IPS-15b (cell line): ENCODE results near the gene SLC35E2B.
"Not testable (repeated sequence)": the region's sequence is repeated elsewhere in the genome, so short reads cannot be mapped to it uniquely, and the experiment has no call there.

Source experiments
- H3K27me3 ChIP-seq: one replicate; pipeline ENCODE4 v1.6.1; 2013; ENCODE audit warnings: low read length; ENCODE audit not compliant: control insufficient read depth, insufficient read depth
- H3K36me3 ChIP-seq: one replicate; pipeline ENCODE4 v1.6.1; 2013; ENCODE audit warnings: low read length; ENCODE audit not compliant: control insufficient read depth, insufficient read depth
- H3K4me1 ChIP-seq: one replicate; pipeline ENCODE4 v1.6.1; 2013; ENCODE audit warnings: mild to moderate bottlenecking, low read length; ENCODE audit not compliant: control insufficient read depth, insufficient read depth
- H3K4me3 ChIP-seq: one replicate; pipeline ENCODE4 v1.5.1; 2013; ENCODE audit warnings: low read depth, low read length
- H3K9ac ChIP-seq: one replicate; pipeline ENCODE4 v1.6.1; 2013; ENCODE audit warnings: low read depth, mild to moderate bottlenecking, low read length
- H3K9me3 ChIP-seq: one replicate; pipeline ENCODE4 v1.6.1; 2013; ENCODE audit warnings: mild to moderate bottlenecking, low read length; ENCODE audit not compliant: control insufficient read depth, insufficient read depth

Gene SLC35E2B

DNA sequence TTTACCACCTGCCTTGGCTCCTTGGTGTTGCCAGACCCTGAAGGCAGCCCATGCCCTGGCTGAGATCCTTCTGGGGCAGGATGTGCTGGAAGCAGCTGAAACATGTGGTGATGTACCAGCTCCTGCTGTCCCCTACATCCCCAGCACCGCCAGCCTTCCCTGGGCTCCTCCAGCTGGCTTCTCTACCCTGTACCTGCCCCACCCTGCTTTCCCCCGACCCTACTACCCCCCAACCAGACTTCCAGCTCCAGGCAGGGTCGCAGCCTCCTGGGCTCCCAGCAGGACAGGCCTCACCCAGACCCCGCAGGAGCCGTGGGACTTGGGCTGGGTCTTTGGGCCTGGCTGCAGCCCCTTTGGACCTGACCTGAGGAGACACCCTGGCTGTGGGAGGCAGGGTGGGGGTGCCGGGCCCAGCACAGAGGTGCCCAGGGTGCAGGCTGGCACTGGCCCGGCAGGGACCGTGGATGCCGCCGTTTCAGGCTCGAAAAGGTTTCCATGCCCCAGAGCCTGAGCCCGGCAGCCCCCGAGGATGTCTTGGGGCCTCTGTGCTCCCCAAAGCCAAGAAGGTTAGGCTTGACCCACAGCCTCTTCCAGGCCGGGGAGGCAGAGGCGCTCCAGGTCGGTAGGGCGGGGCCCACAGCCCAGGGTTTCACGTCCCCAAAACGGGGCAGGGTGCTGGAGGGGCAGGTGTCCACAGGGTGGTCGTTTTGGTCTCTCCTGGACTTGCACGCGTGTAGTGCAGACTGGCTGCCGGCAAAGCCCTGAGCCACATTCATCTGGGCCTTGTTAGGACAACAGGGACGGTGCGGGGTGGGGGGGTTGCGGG lies 5.0 kb upstream of the SLC35E2B start:
- not testable (repeated sequence) for H3K27me3 ChIP-seq, H3K4me3 ChIP-seq, H3K9me3 ChIP-seq, H3K9ac ChIP-seq, H3K36me3 ChIP-seq, H3K4me1 ChIP-seq

DNA sequence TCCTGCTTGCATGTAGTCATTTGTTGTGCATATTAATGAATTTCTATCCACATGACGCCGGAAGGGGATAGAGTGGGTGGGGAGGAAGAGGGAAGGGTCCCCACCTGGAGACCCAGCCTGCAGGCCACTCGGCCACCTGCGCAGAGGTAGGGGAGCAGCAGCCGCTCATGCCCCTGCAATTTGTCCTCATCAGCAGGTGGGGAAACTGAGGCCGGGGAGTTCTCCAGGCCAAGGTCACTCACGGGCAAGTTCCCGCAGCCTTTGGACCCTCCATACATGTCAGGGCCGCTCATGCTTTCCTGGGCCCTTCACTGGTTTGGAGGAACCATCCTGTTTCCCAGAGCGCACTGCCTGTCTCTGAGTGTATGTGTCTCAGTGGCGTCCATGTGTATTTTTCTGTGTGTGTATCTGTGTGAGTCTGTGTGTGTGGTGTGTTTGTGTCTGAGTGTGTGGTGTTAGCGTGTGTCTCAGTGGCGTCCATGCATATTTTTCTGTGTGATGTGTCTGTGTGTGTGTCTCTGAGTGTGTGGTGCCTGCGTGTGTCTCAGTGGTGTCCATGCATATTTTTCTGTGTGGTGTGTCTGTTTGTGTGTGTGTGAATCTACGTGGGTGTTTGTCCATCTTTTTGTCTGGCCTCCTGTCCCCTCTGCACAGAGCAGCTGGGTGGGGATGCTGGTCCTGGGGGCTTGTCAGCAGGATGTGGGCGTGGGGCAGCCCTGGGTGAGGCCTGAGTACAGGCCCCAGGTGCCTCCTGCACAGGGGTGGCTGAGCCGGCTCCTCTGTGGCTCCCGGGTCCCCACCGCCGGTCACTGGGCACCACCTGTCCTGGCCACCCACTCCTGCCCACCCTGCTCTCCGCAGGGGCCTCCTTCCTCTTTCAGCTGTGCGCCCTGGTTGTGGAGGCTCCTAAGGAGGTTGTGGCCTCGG lies 4.1 kb upstream of the SLC35E2B start:
- not testable (repeated sequence) for H3K9me3 ChIP-seq, H3K36me3 ChIP-seq, H3K9ac ChIP-seq, H3K27me3 ChIP-seq, H3K4me3 ChIP-seq, H3K4me1 ChIP-seq

DNA sequence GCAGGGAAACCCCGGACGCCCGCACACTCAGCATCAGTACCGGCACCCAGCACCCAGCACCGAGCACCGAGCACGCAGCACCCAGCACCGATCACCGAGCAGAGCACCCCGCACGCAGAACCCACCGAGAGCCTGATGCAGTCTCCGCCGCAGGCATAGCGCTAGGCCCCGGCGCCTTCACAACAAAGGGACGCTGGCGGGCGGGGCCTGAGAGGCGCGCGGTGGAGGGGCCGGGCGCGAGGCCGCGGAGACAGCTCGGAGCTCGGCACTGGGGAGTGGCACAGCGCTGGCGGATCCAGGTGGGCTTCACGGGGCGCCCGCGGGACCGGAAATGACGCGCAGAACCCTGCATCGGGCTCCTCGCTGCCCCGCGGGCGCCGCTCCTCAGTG lies 276 bp downstream of the SLC35E2B start:
- H3K9me3 ChIP-seq, H3K27me3 ChIP-seq, H3K36me3 ChIP-seq, H3K9ac ChIP-seq, H3K4me1 ChIP-seq: not testable (repeated sequence)
- peak overlapping the region; percentile 39 for H3K4me3 ChIP-seq

DNA sequence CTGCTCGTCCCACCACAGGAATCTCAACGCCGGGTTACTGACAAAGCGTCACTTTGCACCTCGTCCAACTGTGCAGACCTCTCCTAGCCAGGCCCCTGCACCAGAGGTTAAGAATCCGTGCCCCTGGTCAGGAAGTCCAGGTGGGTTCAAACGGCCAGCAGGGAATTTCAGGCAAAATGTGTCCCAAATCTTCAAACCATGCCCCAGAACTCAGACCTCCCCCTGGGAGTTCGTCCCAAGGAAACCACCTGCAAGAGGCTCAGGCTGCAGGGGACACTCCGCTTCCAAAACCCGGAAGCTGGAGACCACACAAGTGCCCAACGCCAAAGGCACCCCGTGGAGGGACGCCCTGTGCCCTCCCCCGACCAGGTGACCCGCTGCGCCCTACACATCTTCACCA lies 1.2 kb downstream of the SLC35E2B start:
- H3K9me3 ChIP-seq, H3K36me3 ChIP-seq, H3K27me3 ChIP-seq, H3K4me1 ChIP-seq, H3K9ac ChIP-seq, H3K4me3 ChIP-seq: not testable (repeated sequence)

DNA sequence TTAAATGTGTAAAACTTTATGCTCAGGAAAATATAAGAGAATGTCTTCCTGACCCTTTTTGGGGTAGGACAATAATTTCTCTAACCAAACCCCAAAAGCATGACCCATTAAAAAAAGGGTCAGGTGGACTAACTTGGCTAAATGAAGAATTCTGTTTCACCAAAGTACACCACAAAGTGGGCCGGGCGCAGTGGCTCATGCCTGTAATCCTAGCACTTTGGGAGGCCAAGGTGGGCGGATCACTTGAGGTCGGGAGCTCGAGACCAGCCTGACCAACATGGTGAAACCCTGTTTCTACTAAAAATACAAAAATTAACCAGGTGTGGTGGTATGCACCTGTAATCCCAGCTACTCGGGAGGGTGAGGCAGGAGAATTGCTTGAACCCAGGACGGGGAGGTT lies 3.1 kb downstream of the SLC35E2B start:
- H3K4me3 ChIP-seq, H3K4me1 ChIP-seq, H3K36me3 ChIP-seq, H3K9ac ChIP-seq, H3K9me3 ChIP-seq, H3K27me3 ChIP-seq: not testable (repeated sequence)

DNA sequence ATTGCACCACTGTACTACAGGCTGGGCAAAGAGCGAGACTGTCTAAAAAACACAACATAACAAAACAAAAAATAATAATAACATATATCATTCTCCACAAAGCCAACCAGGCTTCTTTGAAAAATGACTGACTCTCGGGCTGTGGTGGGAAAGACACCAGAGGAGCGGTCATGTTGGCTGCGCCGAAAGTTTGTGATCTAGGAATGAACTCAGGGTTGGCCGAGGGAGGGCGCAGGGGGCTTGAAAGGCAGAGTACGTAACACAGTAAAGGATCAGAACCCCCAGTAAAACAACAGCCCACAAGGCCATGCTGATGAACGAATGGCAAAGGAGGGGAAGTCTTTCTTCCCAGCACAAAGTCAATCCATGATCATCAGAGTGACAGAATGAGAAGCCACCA lies 4.7 kb downstream of the SLC35E2B start:
- H3K36me3 ChIP-seq = no peaks in the 10 kb centered on the region

DNA sequence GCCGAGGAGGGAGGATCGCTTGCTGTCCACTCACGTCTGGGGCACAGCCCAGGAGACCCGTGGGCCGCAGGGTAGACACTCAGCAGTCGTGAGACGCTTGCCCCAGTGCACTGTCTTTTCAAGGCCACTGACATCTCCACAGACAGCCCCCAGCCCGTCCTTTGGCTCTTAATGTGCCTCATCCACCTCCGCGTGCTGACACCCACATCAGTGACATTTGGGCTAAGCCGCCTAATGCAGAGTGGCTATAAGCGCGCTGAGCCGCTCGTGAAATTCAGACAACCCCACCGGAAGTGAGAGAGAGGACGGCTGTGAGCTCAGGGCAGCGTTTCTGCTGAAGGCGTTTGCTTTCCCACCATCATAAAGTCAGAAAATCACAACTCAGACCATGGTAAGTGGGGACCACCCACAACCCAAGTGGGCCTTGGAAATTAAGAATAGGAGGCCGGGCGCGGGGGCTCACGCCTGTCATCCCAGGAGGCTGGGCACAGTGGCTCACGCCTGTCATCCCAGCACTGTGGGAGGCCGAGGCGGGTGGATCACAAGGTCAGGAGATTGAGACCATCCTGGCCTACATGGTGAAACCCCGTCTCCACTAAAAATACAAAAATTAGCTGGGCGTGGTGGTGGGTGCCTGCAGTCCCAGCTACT lies 8.4 kb downstream of the SLC35E2B start:
- no peak overlapping the region for H3K4me3 ChIP-seq

More for the DNA sequence above, 4.7 kb downstream of the SLC35E2B start:
- no peaks in the 10 kb centered on the region for H3K27me3 ChIP-seq
- no peak overlapping the region for H3K9ac ChIP-seq
- peaks cover 8% of the 10 kb centered on the region for H3K4me1 ChIP-seq
- H3K4me3 ChIP-seq = no peak overlapping the region
- no peaks in the 10 kb centered on the region for H3K9me3 ChIP-seq

DNA sequence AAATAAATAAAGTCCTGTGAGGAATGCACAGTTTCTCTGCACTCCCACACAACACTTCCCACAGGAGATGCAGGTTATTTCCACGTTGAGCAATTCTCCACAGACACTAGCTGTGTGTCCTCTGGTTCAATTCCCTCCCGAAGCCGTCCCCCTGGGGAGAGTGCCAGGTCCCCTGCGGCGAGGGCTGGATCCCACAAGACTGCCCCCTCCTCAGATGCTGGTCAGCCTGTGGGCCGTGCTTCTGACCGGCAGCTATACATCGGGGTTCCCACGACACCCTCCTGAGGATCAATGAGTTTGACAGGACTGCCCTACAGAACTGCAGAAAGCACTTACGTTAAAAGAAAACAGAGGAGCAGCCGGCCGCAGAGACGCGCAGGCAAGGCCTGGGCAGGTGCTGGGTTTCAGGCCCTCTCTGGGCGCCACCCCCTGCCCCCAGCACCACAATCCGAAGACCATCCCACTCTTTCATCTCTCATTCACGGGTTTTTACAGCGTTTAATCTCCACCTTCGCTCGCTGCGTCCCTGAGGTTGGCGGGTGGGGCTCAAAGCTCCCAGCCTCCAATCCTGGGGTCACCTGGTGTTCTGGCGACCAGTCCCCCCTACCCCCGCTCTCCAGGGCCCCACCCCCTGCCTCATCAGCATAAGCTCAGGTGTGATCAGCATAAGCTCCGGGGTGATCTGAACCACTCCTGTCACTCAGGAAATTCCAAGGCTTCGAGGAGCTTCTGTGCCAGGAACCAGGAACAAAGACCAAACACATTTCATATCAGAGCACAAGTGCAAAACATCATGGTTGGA lies 9.3 kb downstream of the SLC35E2B start:
- peaks cover 3% of the 10 kb centered on the region for H3K36me3 ChIP-seq
- H3K4me3 ChIP-seq = peak overlapping the region; percentile 45
- H3K9ac ChIP-seq = peak overlapping the region; percentile 60
- no peaks in the 10 kb centered on the region for H3K9me3 ChIP-seq
- peaks cover 17% of the 10 kb centered on the region for H3K4me1 ChIP-seq
- no peaks in the 10 kb centered on the region for H3K27me3 ChIP-seq

More for the DNA sequence above, 8.4 kb downstream of the SLC35E2B start:
- peaks cover 3% of the 10 kb centered on the region for H3K36me3 ChIP-seq
- no peaks in the 10 kb centered on the region for H3K27me3 ChIP-seq
- peaks cover 10% of the 10 kb centered on the region for H3K4me1 ChIP-seq
- H3K9me3 ChIP-seq = no peaks in the 10 kb centered on the region
- no peak overlapping the region for H3K9ac ChIP-seq

DNA sequence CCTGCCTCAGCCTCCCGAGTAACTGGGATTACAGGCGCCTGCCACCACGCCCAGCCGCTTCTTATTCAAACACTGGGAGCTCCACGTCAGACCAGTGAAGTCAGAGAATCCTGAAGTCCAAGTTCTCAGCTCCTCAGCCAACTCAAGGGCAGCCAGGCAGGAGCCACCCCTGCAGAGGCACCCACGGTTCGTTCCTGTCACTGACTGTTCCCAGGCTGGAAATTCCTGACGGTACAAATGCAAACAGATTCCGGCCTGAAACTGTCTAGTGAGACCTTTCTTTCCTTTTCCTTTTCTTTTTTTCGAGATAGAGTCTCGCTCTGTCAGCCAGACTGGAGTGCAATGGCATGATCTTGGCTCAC lies 11.7 kb downstream of the SLC35E2B start:
- Histone ChIP-seq H3K9me3 (no peaks in the 10 kb centered on the region), H3K4me1 (peaks cover 17% of the 10 kb centered on the region), H3K4me3 (no peak overlapping the region), H3K27me3 (no peaks in the 10 kb centered on the region), H3K9ac (no peak overlapping the region), H3K36me3 (peaks cover 3% of the 10 kb centered on the region)

DNA sequence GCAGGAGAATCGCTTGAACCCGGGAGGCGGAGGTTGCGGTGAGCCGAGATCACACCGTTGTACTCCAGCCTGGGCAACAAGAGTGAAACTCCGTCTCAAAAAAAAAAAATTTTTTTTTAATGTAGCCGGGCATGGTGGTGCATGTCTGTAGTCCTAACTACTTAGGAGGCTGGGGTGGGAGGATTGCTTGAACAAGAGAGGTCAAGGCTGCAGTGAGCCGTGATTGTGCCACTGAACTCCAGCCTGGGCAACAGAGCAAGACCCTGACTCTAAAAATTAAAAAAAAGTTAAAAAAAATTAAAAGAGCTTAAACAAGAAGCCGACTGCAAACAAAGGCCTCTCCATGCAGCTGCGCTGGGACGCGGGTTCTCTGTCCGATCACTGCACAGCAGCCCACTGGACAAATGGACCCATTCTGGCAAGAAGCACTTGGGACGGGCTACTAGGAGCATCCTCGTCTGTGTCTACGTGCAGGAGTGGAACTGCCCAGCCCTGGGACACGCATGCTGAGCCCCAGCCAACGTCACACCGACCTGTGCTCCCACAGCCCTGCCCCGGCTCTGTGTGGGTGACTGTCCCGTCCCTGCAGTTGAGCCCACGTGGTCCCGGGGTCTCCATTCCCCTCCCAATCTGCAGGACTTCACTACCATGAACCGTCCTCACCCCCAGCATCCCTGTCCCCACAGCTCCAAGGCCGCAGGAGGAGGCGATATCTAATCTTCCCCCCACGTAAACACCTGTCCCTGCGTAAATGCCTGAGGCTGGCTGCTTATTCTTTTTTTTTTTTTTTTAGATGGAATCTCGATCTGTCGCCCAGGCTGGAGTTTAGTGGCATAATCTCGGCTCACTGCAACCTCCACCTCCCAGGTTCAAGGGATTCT lies 12.3 kb downstream of the SLC35E2B start:
- Histone ChIP-seq H3K36me3 (peaks cover 3% of the 10 kb centered on the region), H3K9ac (no peak overlapping the region), H3K4me3 (no peak overlapping the region), H3K27me3 (no peaks in the 10 kb centered on the region), H3K9me3 (no peaks in the 10 kb centered on the region), H3K4me1 (peaks cover 17% of the 10 kb centered on the region)
